Right lobe of liver (tissue), 4 donors: ENCODE results near the gene OPRM1.

Source experiments
- CTCF ChIP-seq, 4 donors: fragments of 200-600 bp in 3 of 4; fragments of 450-650 bp in 1 of 4; IDR thresholded peaks; one replicate each; pipeline versions ENCODE4 v1.5.1 to v1.8.0; 2016 to 2022; ENCODE audit warnings: antibody characterized with exemption in 4 of 4, mild to moderate bottlenecking in 2 of 4
- POLR2A ChIP-seq: fragments of 450-650 bp; IDR thresholded peaks from one replicate; pipeline ENCODE4 v1.6.1; 2017; ENCODE audit warnings: antibody characterized with exemption, mild to moderate bottlenecking
- donor health status: DM: no; HTN: no; CAD: no.
- donor health status: DM: no; HTN: no; CAD: no.
- donor health status: DM: no; HTN: yes; CAD: no.

DNA sequence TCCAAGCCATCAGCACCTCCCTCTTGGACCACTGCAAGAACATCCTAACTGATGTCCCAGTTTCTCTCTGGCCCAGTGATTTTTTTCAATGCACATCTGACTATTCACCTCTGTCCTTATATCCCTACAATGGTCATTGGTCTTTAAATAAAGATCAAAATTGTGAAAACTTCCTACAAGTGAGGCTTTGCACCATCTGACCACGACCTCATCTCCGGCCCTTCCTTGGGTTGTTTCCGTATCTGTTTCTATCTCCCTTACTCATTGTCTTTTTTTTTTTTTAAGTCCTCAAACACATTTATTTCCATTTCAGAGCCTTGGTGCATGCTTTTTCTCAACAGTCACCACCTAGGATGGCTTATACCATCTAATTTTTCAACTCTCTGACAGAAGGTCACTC is 229.4 kb downstream of the OPRM1 start:
- no peak for TF ChIP-seq POLR2A
- no peak for TF ChIP-seq CTCF (IDR thresholded peaks at IDR 0.05)
